K562 (cell line): ENCODE measurements around the gene GPX2. TPM values are rescaled to one million over a fixed set of nuclear protein-coding genes. Genes with fewer than 3 reads are reported as not detected.

Experiments
- ATAC-seq: fragments of 200-7000 bp; cut with Tn5 transposase; 3 replicates; pipeline ENCODE4 v1.9.1; 2020; ENCODE audit warnings: moderate library complexity
- BruUV-seq: library from RNA; stranded (reverse); fragments of 400-500 nt; replicated peaks from 2 replicates; lab custom pipeline; 2021; lab: Mats Ljungman, UMichigan
- CTCF ChIA-PET: fragments of 300-600 bp; formaldehyde crosslinking; extraction: SDS; loops from one replicate; lab custom pipeline; 2021; ENCODE audit warnings: low intra/inter-chr PET ratio; lab: Yijun Ruan, JAX
- POLR2A ChIA-PET: fragments of 300-600, 350-650 bp; sonication (Branson Sonifier 250); formaldehyde crosslinking; extraction: SDS; loops from one replicate; lab custom pipeline; 2021; ENCODE audit warnings: antibody characterized with exemption, inconsistent platforms; lab: Yijun Ruan, JAX
- DNase-seq, 4 experiments: peaks; one replicate each; pipeline versions ENCODE4 v3.0.0 to v3.0.0-alpha.2; 2011 to 2018; ENCODE audit warnings: low spot score in 3 of 4, mixed read lengths in 3 of 4; ENCODE audit errors: extremely low read depth in 1 of 4
- FAIRE-seq: peaks from 2 replicates; lab custom pipeline; 2011; peaks lifted over from hg19 to GRCh38; lab: Jason Lieb, UNC
- H2AFZ ChIP-seq: 2 replicates; pipeline ENCODE4 v1.6.0; 2011; ENCODE audit warnings: low read depth, low read length, control low read depth, inconsistent platforms
- H3K27ac ChIP-seq: fragments of 200-600 bp; 3 replicates; pipeline ENCODE4 v1.8.0; 2011; ENCODE audit warnings: low read depth, mild to moderate bottlenecking, control low read depth, inconsistent platforms, low read length, moderate library complexity, mixed read lengths; ENCODE audit errors: extremely low read depth
- H3K27me3 ChIP-seq, 2 experiments: fragments of 300-600 bp in 1 of 2; 2 replicates in 1 of 2; 3 replicates in 1 of 2; pipeline versions ENCODE4 v1.6.0 to v1.8.0; 2011; ENCODE audit warnings: inconsistent platforms in 2 of 2, low read length in 2 of 2, mild to moderate bottlenecking in 1 of 2, mixed read lengths in 1 of 2, moderate library complexity in 1 of 2; ENCODE audit not compliant: control insufficient read depth in 2 of 2, insufficient read depth in 2 of 2
- H3K36me3 ChIP-seq: fragments of 300-600 bp; 3 replicates; pipeline ENCODE4 v1.8.0; 2011; ENCODE audit warnings: mild to moderate bottlenecking, low read length, inconsistent platforms; ENCODE audit not compliant: control insufficient read depth, insufficient read depth
- H3K4me1 ChIP-seq, 2 experiments: fragments of 200-600 bp in 1 of 2; replicated peaks in 1 of 2; 2 replicates in 1 of 2; 3 replicates in 1 of 2; pipeline versions ENCODE4 v1.5.1 to v1.8.0; 2011; ENCODE audit warnings: inconsistent platforms in 2 of 2, low read length in 2 of 2, mild to moderate bottlenecking in 1 of 2, mixed read lengths in 1 of 2, moderate library complexity in 1 of 2; ENCODE audit not compliant: control insufficient read depth in 2 of 2, insufficient read depth in 2 of 2
- H3K4me2 ChIP-seq: 2 replicates; pipeline ENCODE4 v1.6.1; 2011; ENCODE audit warnings: low read length, control low read depth, inconsistent platforms, mixed read lengths; ENCODE audit not compliant: insufficient read depth
- H3K4me3 ChIP-seq: fragments of 200-600 bp; sonication (generic), shearing (Covaris generic); 2 replicates; pipeline ENCODE4 v1.5.1; 2016; ENCODE audit warnings: control low read depth, inconsistent platforms
- H3K79me2 ChIP-seq: fragments of 200-600 bp; 3 replicates; pipeline ENCODE4 v1.8.0; 2011; ENCODE audit warnings: low read length, inconsistent platforms; ENCODE audit not compliant: control insufficient read depth, insufficient read depth
- H3K9ac ChIP-seq, 2 experiments: 2 replicates each; pipeline versions ENCODE4 v1.6.0 to v1.6.1; 2011; ENCODE audit warnings: low read depth in 2 of 2, low read length in 2 of 2, control low read depth in 1 of 2, inconsistent platforms in 1 of 2, mild to moderate bottlenecking in 1 of 2, mixed read lengths in 1 of 2; ENCODE audit not compliant: insufficient read depth in 1 of 2
- H3K9me1 ChIP-seq: one replicate; pipeline ENCODE4 v1.6.0; 2011; ENCODE audit warnings: inconsistent platforms, mild to moderate bottlenecking, low read length, moderate library complexity; ENCODE audit not compliant: control insufficient read depth, insufficient read depth
- H3K9me3 ChIP-seq: replicated peaks from 2 replicates; pipeline ENCODE4 v1.5.1; 2011; ENCODE audit warnings: low read depth, low read length, inconsistent platforms; ENCODE audit not compliant: control insufficient read depth, insufficient read depth
- H4K20me1 ChIP-seq: replicated peaks from 2 replicates; pipeline ENCODE4 v1.6.1; 2011; ENCODE audit warnings: low read length, inconsistent platforms, mixed read lengths; ENCODE audit not compliant: control insufficient read depth, insufficient read depth
- SAP30 ChIP-seq: fragments of 200-600 bp; sonication (generic); IDR thresholded peaks from 2 replicates; pipeline ENCODE4 v1.6.1; 2012; ENCODE audit warnings: borderline replicate concordance, low read depth, mild to moderate bottlenecking, moderate library complexity, low read length, control low read depth, inconsistent platforms; ENCODE audit not compliant: insufficient read depth, poor library complexity, severe bottlenecking
- ZNF766 ChIP-seq: fragments of 200-800 bp; sonication (Bioruptor generic); conservative IDR thresholded peaks from 2 replicates; pipeline ENCODE4 v1.6.1; 2016; ENCODE audit warnings: missing genetic modification characterization, missing compliant biosample characterization
- WGBS: fragments of 100-300 bp; shearing (Covaris generic); methylation state at CpG from one replicate; pipeline ENCODE4 v1.1.6; 2016; ENCODE audit warnings: low coverage, mixed read lengths; ENCODE audit not compliant: insufficient coverage; ENCODE audit errors: missing lambda C conversion rate; 5-methylcytosine and 5-hydroxymethylcytosine counted together
- in situ Hi-C: fragments of 300-500 bp; cut with MboI; formaldehyde crosslinking; loops from 4 replicates; pipeline ENCODE4 v1.15.0; 2018; ENCODE audit warnings: inconsistent platforms, mixed read lengths
- intact Hi-C: fragments of 100-400 bp; cut with micrococcal nuclease; formaldehyde crosslinking; loops from 2 replicates; pipeline ENCODE4 v1.14.2; 2022
- polyA plus RNA-seq, 8 experiments: library from polyadenylated mRNA; depleted of rRNA in 4 of 8; stranded (reverse) in 5 of 8; unstranded in 3 of 8; fragments of >200 nt; fragmentation: Nextera tagmentation in 2 of 8; fragmentation: Illumina TruSeq in 1 of 8; extraction: Ambion mirVana in 2 of 8; extraction: Trizol in 1 of 8; gene quantifications; 2 replicates each; pipeline versions ENCODE4 v1.2.1 to v1.2.3, GENCODE V29; 2011 to 2014; ENCODE audit warnings: inconsistent platforms in 1 of 8, missing spikeins in 1 of 8
- total RNA-seq, 7 experiments: library from RNA; depleted of rRNA in 6 of 7; stranded (reverse); fragments of >200 nt in 6 of 7; fragmentation: Illumina TruSeq in 2 of 7; extraction: Trizol in 2 of 7; gene quantifications; 2 replicates each; pipeline versions ENCODE4 v1.2.1 to v1.2.3, GENCODE V29; 2011 to 2021; ENCODE audit warnings: low replicate concordance in 1 of 7
- TF ChIP-seq, protein P1 (sequence below), 2 experiments: fragments of 450-650 bp in 1 of 2; sonication (generic) in 1 of 2; formaldehyde crosslinking in 1 of 2; IDR thresholded peaks; 2 replicates each; pipeline versions ENCODE4 v1.7.1 to v1.9.0; 2016 to 2022; ENCODE audit warnings: inconsistent platforms in 1 of 2, mild to moderate bottlenecking in 1 of 2, missing genetic modification reagents in 1 of 2

GPX2 gene
- total and polyA plus RNA-seq, 9 of the 15 experiments (the other 6 are each of a cell fraction or from before 2014, with no cell fraction given): 0.24 TPM; not detected in 8

DNA sequence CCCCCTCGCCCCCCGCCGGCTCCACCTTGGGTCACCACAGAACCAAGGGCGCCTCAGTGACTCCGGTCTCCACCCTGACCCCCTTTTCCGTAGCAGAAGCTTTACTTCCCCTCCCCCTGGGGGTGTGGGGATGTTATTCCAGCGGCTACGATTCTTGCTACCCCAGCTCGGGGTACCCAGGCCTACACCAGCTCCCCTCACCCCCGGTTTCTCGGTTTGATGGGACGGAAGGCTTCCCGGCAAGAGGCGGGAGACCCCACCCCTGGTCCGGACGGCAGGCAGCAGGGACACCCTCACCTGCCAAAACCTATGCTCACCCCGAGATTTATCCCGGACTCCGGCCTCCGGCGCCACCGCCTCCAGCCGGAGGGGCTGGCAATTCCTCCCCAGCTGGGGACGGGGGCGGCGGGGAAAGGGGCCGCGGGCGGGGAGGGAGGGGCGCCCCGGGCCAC lies 29.0 kb upstream of the GPX2 start:
- POLR2A ChIA-PET: interaction anchor here (1.1 to 1.2 kb wide), 2 partner anchors 11 to 28 kb away, joined by 3 read pairs; no protein-coding TSS in a partner anchor
- 16% methylated on average over 7 of the region's 31 CpGs for WGBS
- no peaks in the 10 kb centered on the region; the same call in 1 of the 2 replicates for H4K20me1 ChIP-seq
- no TSS peak for BruUV-seq
- no peak overlapping the region for H3K4me3 ChIP-seq
- DNase-seq (peak in 2 of 4 experiments; percentile 29 to 31), FAIRE-seq (no peak), ATAC-seq (no peak)
- H3K27me3 ChIP-seq: peaks cover 4 to 25% of the 10 kb centered on the region in 2 experiments; a peak in 3 of 5 replicates
- H3K9me1 ChIP-seq: no peaks in the 10 kb centered on the region
- H3K9ac ChIP-seq: no peak overlapping the region; a peak in 1 of 4 replicates
- no peak overlapping the region for H3K4me2 ChIP-seq
- H2AFZ ChIP-seq: no peak overlapping the region
- in situ Hi-C loops (no loop called here), intact Hi-C loops (no loop called here)
- CTCF ChIA-PET: no interaction called here
- no peak overlapping the region for H3K27ac ChIP-seq
- no peaks in the 10 kb centered on the region for H3K9me3 ChIP-seq
- TF ChIP-seq SAP30 (no peak), ZNF766 (no peak)
- TF ChIP-seq, protein P1, sequence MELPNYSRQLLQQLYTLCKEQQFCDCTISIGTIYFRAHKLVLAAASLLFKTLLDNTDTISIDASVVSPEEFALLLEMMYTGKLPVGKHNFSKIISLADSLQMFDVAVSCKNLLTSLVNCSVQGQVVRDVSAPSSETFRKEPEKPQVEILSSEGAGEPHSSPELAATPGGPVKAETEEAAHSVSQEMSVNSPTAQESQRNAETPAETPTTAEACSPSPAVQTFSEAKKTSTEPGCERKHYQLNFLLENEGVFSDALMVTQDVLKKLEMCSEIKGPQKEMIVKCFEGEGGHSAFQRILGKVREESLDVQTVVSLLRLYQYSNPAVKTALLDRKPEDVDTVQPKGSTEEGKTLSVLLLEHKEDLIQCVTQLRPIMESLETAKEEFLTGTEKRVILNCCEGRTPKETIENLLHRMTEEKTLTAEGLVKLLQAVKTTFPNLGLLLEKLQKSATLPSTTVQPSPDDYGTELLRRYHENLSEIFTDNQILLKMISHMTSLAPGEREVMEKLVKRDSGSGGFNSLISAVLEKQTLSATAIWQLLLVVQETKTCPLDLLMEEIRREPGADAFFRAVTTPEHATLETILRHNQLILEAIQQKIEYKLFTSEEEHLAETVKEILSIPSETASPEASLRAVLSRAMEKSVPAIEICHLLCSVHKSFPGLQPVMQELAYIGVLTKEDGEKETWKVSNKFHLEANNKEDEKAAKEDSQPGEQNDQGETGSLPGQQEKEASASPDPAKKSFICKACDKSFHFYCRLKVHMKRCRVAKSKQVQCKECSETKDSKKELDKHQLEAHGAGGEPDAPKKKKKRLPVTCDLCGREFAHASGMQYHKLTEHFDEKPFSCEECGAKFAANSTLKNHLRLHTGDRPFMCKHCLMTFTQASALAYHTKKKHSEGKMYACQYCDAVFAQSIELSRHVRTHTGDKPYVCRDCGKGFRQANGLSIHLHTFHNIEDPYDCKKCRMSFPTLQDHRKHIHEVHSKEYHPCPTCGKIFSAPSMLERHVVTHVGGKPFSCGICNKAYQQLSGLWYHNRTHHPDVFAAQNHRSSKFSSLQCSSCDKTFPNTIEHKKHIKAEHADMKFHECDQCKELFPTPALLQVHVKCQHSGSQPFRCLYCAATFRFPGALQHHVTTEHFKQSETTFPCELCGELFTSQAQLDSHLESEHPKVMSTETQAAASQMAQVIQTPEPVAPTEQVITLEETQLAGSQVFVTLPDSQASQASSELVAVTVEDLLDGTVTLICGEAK (IDR thresholded peaks at IDR 0.05): no peak
- TF ChIP-seq, protein P1 (CRISPR knock-in tag; IDR thresholded peaks at IDR 0.05): no peak
- H3K36me3 ChIP-seq: no peaks in the 10 kb centered on the region
- H3K79me2 ChIP-seq: no peaks in the 10 kb centered on the region
- peaks cover 0 to 13% of the 10 kb centered on the region in 2 experiments; a peak in 2 of 5 replicates for H3K4me1 ChIP-seq
